ENCODE measurements around the gene IRAK1.
"Not testable (repeated sequence)": the region's sequence is repeated elsewhere in the genome, so short reads cannot be mapped to it uniquely, and the experiment has no call there.

Gene IRAK1

GRCh38 chrX:154018518-154019060 is 1.1 kb downstream of the IRAK1 start:
- DNase-seq, result no peak

DNA sequence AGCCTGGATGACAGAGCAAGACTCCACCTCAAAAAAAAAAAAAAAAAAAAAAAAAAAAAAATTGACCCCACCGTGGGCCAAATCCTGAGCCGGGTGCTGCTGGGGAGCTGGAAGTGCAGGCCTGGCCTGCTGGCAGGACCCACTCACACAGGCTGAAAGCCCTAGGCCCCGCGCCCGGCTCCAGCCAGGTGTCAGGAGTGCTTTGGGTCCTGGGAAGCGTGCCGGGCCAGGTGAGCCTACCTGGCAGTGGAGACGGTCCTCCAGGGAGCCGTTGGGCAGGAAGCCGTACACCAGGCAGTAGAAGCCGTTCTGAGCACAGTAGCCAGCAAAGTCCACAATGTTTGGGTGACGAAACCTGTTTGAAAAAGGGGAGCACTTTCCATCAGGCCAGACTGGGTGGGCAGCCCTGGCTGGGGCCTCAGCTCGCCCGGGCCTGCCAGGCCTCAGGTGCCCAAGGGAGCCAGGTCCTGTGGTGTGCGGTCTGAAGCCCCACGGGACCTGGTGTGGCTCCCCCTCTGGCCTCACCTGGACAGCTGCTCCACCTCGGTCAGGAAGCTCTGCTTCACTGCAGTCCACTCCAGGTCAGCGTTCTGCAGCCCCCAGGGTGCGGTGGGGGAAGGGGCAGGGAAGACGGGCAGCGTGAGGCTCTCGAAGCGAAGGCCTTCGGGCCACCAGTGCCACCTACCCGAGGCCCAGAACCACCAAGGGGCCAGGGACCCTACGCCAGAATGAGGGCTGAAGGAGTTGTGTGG is 1.8 kb downstream of the IRAK1 start:
- DNase-seq, result no peak

DNA sequence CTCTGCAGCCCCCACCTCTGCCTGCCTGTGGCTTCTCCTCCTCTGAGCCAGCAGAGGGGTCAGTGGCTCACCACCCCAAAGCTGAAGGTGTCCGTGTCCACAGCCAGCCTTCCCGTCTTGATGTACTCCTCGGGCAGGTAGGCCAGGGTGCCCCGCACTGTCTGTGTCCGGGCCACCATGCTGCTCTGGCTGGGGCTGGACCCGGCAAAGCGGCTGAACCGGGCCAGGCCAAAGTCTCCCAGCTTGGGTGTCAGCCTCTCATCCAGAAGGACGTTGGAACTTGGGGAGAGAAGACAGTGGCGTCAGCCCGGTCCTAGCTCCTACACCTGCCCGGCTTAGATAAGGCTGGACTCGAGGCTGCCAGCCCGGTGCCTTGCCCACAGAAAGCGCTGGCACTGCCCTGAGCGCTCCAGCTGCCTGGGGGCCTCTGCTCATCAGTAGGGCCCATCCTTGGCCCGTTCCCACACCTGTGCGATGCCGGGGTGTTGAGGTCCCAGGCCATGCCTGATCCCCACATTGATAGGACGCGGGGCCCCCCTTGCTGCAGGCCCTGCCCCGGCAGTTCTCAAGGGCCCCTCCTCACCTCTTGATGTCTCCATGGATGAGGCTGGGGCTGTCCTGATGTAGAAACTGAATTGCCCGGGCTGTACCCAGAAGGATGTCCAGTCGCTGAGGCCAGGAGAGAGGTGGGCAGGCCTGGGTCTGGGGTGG is 3.2 kb downstream of the IRAK1 start:
- no peak for DNase-seq

DNA sequence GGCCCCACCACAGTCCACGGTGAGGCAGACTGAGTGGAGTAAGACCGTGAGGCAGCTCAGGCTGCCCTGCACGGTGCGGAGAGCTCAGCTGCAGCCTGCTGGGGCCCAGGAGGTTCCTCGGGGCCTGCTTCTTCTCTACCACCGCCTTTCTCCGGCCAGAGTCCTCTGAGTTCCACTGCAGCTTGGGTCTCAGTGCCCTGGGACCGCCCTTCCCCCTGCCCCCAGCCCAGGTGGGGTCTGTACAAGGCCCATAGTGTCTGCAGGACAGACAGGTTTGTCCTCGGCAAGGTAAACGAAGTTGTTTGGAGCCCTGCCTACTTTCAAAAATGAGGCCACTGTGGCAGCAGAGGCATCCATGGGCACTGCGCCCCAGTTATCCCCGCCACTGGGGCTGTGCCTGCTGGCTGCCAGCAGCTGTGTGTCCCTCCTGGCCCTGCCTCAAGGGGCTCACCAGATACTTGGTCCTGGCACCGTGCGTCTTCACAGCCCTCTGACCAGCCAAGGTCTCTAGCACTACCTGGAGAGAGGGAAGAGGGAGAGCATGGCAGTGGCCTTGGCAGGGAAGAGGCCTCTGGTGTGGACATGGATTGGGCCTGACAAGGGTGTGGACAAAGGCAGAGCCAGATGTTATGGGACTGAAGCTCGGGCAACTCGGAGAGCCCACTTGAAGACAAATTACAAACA is 4.0 kb downstream of the IRAK1 start:
- DNase-seq, result no peak

DNA sequence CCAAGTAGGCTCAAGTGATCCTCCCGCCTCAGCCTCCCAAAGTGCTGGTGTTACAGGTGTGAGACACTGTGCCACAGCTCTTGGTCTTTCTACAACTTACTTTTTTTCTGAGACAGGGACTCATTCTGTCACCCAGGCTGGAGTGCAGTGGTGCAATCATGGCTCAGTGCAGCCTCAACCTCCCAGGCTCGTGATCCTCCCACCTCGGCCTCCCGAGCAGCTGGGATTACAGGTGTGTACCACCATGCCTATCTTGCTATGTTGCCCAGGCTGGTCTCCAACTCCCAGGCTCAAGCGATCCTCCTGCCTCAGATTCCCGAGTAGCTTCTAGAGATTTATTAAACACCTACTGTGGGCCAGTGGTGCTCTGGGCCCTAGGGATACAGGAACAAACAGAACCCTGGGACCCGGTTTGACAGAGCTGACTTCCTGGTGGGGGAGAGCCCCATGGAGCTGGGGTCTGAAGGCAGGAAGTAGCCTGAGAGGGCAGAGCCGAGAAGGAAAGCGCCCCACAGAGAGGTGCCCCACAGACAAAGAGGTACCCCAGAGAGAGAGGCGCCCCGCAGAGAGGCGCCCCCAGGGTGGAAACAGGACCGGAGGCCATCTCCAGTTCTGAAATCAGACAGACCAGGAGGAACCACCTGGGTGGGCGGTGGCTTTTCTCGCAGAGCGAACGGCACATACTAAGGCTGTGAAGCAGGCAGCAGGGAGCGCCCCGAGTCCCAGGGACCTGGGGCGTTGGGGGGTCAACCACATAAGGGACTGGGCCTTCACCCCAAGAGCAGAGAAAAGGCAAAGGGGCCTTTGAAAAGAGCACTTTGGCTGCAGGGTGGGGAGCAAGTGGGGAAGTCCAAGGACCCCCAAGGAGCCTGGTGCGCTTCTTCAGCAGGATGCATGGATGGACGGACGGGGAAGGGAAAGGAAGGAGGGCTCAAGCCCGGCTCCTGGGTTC is 5.0 kb downstream of the IRAK1 start:
- no peak for DNase-seq

DNA sequence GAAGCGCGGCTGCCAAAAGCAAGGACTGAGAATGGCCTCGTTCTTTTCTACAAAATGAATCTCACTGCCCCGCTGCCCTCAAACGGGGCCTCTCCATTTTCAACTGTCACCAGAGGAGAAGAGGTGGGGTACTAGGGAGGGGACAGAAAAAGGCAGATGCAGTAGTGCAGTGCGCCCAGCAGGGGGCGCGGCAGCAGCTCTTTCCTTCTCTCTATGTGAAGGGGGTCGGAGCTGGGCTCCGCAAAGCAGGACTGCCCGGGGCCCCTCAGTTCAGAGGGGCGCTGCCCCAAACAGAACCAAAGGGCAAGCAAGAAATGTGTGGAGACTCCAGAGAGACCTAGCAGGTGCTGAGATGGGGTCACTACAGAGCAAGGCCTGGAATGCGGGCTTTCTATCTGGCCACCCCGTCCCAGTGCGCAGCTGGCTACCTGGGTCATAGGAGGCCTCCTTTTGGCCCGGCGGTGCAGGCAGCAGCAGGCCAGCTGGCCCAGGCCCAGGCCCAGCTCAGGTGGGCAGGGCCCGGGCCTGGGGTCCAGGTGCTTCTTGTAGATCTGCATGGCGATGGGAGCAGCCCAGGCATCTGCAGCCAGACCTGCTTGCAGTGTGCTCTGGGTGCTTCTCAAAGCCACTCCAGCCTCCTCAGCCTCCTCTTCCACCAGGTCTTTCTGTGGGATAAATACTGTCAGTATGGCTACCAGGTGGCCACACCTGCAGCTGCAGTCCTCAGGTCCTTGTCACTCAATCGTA is 5.9 kb downstream of the IRAK1 start:
- DNase-seq, result no peak

- DNase-seq, result peak in 1 of 2 donors; percentile 38
Observed at GRCh38 chrX:154013001-154013421, 6.7 kb downstream of the IRAK1 start.

- peak in 1 of 2 donors; percentile 38 for DNase-seq
Observed at GRCh38 chrX:154012336-154012991, 7.2 kb downstream of the IRAK1 start.

GRCh38 chrX:154011376-154012335 is 8.0 kb downstream of the IRAK1 start:
- no peak for DNase-seq

DNA sequence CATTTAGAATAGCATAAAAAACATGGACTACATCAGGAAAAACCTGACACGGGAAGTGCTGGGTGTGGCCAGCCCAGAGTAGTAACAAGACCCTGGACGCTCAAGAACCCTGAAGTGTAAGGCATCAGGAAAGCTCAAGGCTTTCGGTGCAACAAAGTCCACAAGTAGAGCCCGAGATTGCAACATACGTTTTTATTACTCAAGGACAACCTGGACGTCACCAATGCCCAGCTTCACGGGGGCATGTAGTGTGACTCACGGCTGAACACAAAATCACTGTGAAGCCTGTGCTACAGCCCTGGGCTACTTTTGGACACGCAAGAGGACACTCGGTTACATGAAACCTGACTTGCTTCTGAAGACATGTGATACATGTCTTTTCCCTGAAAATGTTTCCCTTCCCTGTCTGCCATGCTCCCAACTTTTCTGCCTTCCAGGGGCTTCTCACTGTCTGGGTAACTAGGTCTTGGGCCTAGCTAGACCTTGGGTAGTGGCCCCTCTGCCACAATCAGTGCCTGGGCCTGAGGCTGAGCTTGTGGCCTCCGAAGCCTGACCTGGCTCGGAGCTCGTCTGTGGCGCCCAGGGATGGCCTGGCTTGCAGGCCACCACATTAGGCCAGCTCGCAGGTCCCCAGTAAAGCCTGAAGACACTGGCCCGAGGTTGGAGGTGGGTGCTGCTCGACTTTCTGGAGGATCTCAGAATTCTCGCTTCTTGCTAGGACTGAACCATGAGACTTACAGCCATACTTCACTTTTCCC is 9.2 kb downstream of the IRAK1 start:
- no peak for DNase-seq

DNA sequence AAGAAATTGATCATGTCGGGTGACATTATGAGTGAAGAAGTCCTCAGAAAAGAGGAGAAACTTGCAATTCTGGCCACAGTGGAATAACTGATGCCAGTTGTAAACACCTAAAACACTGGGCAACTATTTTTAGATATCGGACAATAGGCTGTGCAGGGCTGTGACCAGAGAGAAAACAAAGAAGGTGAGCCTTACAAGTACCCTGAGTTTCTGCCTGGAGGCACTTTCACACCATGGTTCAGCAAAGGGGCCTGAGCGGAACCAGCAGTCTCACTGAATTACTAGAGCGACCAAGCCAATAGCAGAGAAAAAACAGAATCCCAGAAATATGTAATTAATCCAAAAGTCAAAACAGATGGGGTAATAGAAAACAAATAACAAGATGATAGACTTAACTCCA is 11.2 kb downstream of the IRAK1 start:
- no peak for DNase-seq

DNA sequence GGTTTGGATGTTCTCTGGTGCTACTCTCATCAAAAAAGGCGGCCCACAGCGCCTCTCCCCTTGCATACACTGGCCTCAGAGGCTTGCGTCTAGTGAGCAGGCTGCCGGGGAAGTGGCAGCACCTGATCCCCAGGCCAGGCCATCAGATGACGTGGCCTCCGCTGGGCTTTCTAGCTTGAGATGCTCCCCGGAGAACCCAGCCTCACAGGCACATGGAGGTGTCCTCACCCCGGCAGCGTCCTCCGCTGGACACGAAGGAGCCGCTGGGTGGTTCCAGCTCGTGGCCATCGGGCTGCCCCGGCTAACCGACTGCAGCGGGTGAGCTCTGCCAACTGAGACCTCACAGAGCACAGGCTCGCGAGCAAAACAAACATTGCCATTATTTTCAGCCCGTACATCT is 12.8 kb downstream of the IRAK1 start:
- no peak for DNase-seq

- DNase-seq, result no peak
Observed at GRCh38 chrX:154004315-154004714, 15.4 kb downstream of the IRAK1 start.

- DNase-seq, result no peak
Observed at GRCh38 chrX:154002215-154002719, 17.4 kb downstream of the IRAK1 start.

GRCh38 chrX:154000051-154000450 is 19.7 kb downstream of the IRAK1 start:
- DNase-seq, result no peak

DNA sequence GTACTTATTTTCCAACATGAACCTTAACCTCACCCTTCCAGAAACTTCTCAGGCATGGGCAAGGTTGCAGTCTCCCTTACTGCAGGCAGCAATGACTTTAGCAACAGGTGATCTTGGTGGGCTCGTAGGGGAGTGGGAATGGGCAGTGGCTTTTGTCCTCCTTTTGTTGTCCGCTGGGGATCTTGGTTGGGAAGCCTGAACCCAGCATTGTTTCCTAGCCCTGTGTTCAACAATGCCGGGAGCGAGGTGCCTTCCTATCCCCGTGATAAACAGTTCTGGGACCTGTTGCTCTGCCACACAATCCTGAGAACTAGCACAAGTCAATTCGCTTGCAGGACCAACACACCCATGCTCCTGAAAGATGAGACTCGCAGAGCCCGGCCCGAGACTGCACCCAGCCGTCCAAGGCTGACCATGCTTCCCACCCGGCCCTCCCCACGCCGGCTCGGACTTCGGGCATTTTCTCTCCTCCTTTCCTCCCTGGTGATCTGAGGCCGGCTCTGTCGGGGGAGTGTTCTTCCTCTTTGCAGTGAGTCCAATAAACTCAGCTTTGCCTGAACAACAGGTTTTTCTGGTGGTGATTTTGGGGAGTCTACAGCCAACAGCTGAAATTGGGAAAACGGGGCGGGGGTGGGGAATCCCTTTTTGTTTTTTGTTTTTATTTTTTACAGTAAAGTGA is 20.2 kb downstream of the IRAK1 start:
- DNase-seq, result no peak

- no peak for DNase-seq
Observed at GRCh38 chrX:153995504-153995903, 24.2 kb downstream of the IRAK1 start.

- not testable (repeated sequence) for DNase-seq
Observed at GRCh38 chrX:153994398-153994797, 25.3 kb downstream of the IRAK1 start.
